Endodermal cell (in vitro differentiated cells): ENCODE measurements around the gene ARHGEF3. TPM values are rescaled to one million over a fixed set of nuclear protein-coding genes. Genes with fewer than 3 reads are reported as not detected.
A peak's percentile ranks its signal among the peaks of the same experiment; 100 is the strongest.

Experiments
- DNase-seq: peaks from one replicate; pipeline ENCODE4 v3.0.0-alpha.2; 2017
- H3K27ac ChIP-seq: 2 replicates; pipeline ENCODE4 v1.5.1; 2013; ENCODE audit warnings: mild to moderate bottlenecking, low read depth, low read length, moderate library complexity
- H3K27me3 ChIP-seq: 2 replicates; pipeline ENCODE4 v1.6.1; 2013; ENCODE audit warnings: mild to moderate bottlenecking, low read length, moderate library complexity; ENCODE audit not compliant: insufficient read depth, control insufficient read depth, poor library complexity, severe bottlenecking
- H3K36me3 ChIP-seq: 2 replicates; pipeline ENCODE4 v1.7.0; 2013; ENCODE audit warnings: mild to moderate bottlenecking, low read length, moderate library complexity; ENCODE audit not compliant: control insufficient read depth, insufficient read depth
- H3K4me1 ChIP-seq: one replicate; pipeline ENCODE4 v1.7.0; 2013; ENCODE audit warnings: low read length; ENCODE audit not compliant: control insufficient read depth, insufficient read depth
- H3K4me3 ChIP-seq: 2 replicates; pipeline ENCODE4 v1.5.1; 2013; ENCODE audit warnings: mild to moderate bottlenecking, low read length, moderate library complexity
- H3K9ac ChIP-seq: 2 replicates; pipeline ENCODE4 v1.6.1; 2013; ENCODE audit warnings: mild to moderate bottlenecking, low read length, moderate library complexity; ENCODE audit not compliant: poor library complexity, severe bottlenecking; ENCODE audit errors: extremely low read depth
- H3K9me3 ChIP-seq: 2 replicates; pipeline ENCODE4 v1.6.1; 2013; ENCODE audit warnings: mild to moderate bottlenecking, low read length, moderate library complexity; ENCODE audit not compliant: control insufficient read depth
- H3K27ac Mint-ChIP-seq: 2 replicates; pipeline ENCODE4 v1.8.0; 2020; ENCODE audit warnings: mixed read lengths
- H3K27me3 Mint-ChIP-seq: 2 replicates; pipeline ENCODE4 v1.8.0; 2021; ENCODE audit warnings: mild to moderate bottlenecking, mixed read lengths; ENCODE audit not compliant: insufficient read depth
- H3K36me3 Mint-ChIP-seq: 2 replicates; pipeline ENCODE4 v1.8.0; 2020; ENCODE audit warnings: low read depth, mixed read lengths
- H3K4me1 Mint-ChIP-seq: 2 replicates; pipeline ENCODE4 v1.8.0; 2020; ENCODE audit warnings: mixed read lengths
- H3K4me3 Mint-ChIP-seq: 2 replicates; pipeline ENCODE4 v1.8.0; 2020; ENCODE audit warnings: mild to moderate bottlenecking, moderate library complexity, mixed read lengths
- H3K9me3 Mint-ChIP-seq: 2 replicates; pipeline ENCODE4 v1.8.0; 2020; ENCODE audit warnings: mild to moderate bottlenecking, mixed read lengths
- WGBS, 2 experiments: methylation state at CpG; one replicate each; pipeline versions ENCODE4 v1.1.5 to v1.1.7; 2013; ENCODE audit warnings: missing lambda C conversion rate in 2 of 2, mixed read lengths in 1 of 2; ENCODE audit not compliant: insufficient coverage in 1 of 2, insufficient read length in 1 of 2; 5-methylcytosine and 5-hydroxymethylcytosine counted together
- total RNA-seq, 2 donors: library from RNA; stranded (reverse); fragmentation: NEBNext Ultra II Directional in 1 of 2; extraction: Animal tissue kit (Norgen Biotek cat#: 25700) in 1 of 2; gene quantifications; 2 replicates in 1 of 2; 3 replicates in 1 of 2; pipeline ENCODE4 v1.2.1, GENCODE V29; 2021
- TF ChIP-seq, protein P1 (sequence below): fragments of 200-600 bp; sonication (generic); conservative IDR thresholded peaks from 2 replicates; pipeline ENCODE4 v1.5.0; 2021; ENCODE audit warnings: antibody characterized with exemption, mild to moderate bottlenecking

Gene ARHGEF3
- total RNA-seq, 2 donors from 2014 or later = 12.7 to 14.1 TPM

DNA sequence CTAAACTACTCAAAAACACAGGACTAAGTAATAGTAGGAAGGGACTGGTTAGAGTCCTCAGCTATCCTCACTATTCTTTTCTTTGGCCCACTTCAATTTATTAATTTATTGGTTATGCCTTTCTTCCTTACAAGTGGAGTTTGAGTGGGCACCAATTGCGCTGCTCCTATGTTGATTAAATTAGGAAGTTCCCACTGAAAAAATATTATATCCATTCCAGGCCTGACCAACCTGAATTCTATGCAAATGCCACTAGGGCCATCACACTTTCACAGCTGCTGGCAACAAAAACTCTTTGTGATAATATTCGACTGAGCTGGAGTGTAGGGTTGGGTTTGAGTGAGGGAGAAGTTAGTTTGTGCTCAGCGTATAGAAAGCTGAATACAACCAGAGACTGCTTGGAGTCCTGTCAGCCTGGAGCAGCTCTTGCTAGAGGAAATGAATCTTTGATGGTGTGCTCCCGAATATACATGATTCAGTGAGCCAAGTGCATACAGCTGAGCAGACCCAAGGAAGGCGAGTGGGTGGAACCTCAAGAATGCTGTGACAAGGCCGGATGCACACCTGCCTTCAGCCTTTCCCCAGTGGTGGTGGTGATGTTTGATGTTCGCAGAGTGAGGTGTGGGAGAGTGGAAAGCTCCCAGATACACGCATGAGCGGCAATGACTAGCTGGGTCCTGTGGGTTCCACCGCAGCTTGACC lies 1.5 kb downstream of the ARHGEF3 start:
- Histone ChIP-seq H3K9ac (peak overlapping the region; percentile 52), H3K27me3 (no peaks in the 10 kb centered on the region), H3K4me1 (peaks cover 5% of the 10 kb centered on the region), H3K4me3 (peak overlapping the region; percentile 96), H3K9me3 (no peaks in the 10 kb centered on the region), H3K36me3 (no peaks in the 10 kb centered on the region), H3K27ac (no peak overlapping the region)
- Mint-ChIP-seq H3K4me3 (peak overlapping the region; percentile 81), H3K4me1 (peaks cover 29% of the 10 kb centered on the region), H3K27ac (no peak overlapping the region), H3K9me3 (no peaks in the 10 kb centered on the region), H3K27me3 (peaks cover 4% of the 10 kb centered on the region), H3K36me3 (peaks cover under 1% of the 10 kb centered on the region)
- peak; percentile 48 for DNase-seq
- TF ChIP-seq, protein P1, sequence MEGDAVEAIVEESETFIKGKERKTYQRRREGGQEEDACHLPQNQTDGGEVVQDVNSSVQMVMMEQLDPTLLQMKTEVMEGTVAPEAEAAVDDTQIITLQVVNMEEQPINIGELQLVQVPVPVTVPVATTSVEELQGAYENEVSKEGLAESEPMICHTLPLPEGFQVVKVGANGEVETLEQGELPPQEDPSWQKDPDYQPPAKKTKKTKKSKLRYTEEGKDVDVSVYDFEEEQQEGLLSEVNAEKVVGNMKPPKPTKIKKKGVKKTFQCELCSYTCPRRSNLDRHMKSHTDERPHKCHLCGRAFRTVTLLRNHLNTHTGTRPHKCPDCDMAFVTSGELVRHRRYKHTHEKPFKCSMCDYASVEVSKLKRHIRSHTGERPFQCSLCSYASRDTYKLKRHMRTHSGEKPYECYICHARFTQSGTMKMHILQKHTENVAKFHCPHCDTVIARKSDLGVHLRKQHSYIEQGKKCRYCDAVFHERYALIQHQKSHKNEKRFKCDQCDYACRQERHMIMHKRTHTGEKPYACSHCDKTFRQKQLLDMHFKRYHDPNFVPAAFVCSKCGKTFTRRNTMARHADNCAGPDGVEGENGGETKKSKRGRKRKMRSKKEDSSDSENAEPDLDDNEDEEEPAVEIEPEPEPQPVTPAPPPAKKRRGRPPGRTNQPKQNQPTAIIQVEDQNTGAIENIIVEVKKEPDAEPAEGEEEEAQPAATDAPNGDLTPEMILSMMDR = no peak
- 79 to 81% methylated on average over 4 to 10 of the region's 10 CpGs for WGBS, 2 experiments

DNA sequence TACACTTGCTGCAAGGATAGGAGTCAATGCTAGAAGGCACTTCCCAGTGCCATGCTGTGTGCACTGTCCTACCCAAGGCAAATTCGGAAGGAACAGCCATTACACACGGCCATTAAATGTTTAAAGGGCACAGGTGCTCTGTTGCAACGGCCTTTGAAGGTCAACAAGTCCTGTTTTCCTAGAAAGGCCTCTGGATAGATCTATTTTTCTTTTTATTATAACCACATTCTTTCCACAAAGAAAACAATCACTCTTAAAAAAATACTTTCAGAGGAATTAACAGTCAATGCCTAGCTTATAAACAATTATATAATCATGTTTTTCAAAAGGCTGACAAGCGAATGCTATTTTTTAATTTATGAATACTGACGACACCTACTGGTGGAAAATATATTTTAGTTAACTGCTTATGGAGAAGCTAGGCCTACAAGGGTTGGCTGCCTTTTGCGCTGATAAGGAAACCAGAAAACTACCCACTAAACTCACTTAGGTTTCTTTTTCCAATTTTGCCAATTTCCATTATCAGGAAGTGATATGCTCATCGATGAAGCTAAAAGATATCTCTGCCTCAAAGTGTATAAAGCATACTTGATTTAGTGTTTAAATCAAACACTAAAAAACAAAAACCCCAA lies 2.4 kb downstream of the ARHGEF3 start:
- TF ChIP-seq, protein P1 = peak; percentile 83
- H3K9ac ChIP-seq = no peak overlapping the region
- peak; percentile 50 for DNase-seq
- no peak overlapping the region for H3K27ac Mint-ChIP-seq
- peak overlapping the region; percentile 96 for H3K4me3 ChIP-seq
- no peaks in the 10 kb centered on the region for H3K36me3 ChIP-seq
- peak overlapping the region; percentile 81 for H3K4me3 Mint-ChIP-seq
- H3K4me1 ChIP-seq = peaks cover 5% of the 10 kb centered on the region
- WGBS, 2 experiments = 51 to 57% methylated on average over 4 to 7 of the region's 7 CpGs
- peaks cover 3% of the 10 kb centered on the region for H3K36me3 Mint-ChIP-seq
- peaks cover 4% of the 10 kb centered on the region for H3K27me3 Mint-ChIP-seq
- H3K4me1 Mint-ChIP-seq = peaks cover 33% of the 10 kb centered on the region
- H3K9me3 ChIP-seq = no peaks in the 10 kb centered on the region
- no peak overlapping the region for H3K27ac ChIP-seq
- no peaks in the 10 kb centered on the region for H3K27me3 ChIP-seq
- H3K9me3 Mint-ChIP-seq = no peaks in the 10 kb centered on the region

DNA sequence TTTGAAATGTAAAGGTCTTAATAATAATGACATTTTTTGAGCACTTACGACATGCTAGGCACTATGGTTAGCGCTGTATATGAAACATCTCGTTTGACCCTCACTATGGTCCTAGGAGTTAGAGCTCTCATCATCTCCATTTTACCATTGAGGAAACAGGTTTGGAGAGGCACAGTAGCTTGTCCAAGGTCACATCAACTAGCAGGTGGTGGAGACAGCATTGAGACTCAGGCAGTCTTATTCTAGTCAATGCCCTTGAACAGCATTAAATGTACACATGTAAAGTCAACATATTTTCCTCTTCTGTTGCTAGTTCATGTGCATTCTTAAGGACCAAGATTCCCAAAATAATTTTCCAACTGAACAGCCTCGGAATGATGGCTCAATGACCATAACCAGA lies 4.8 kb downstream of the ARHGEF3 start:
- Mint-ChIP-seq H3K36me3 (peaks cover 10% of the 10 kb centered on the region), H3K27me3 (peaks cover 4% of the 10 kb centered on the region), H3K9me3 (no peaks in the 10 kb centered on the region), H3K4me3 (no peak overlapping the region), H3K4me1 (peaks cover 29% of the 10 kb centered on the region), H3K27ac (no peak overlapping the region)
- peak; percentile 3 for DNase-seq
- H3K9ac ChIP-seq = no peak overlapping the region
- peaks cover 5% of the 10 kb centered on the region for H3K4me1 ChIP-seq
- H3K36me3 ChIP-seq = no peaks in the 10 kb centered on the region
- H3K27ac ChIP-seq = no peak overlapping the region
- no peak overlapping the region for H3K4me3 ChIP-seq
- no peaks in the 10 kb centered on the region for H3K27me3 ChIP-seq
- TF ChIP-seq, protein P1 = no peak
- no peaks in the 10 kb centered on the region for H3K9me3 ChIP-seq
- WGBS, 2 experiments = 94 to 96% methylated on average over 4 of the region's 4 CpGs
